Endodermal cell (in vitro differentiated cells): ENCODE measurements around the gene EPN2. TPM values are rescaled to one million over a fixed set of nuclear protein-coding genes. Genes with fewer than 3 reads are reported as not detected.

ENCODE experiments used
- DNase-seq: peaks from one replicate; pipeline ENCODE4 v3.0.0-alpha.2; 2017
- H3K27ac ChIP-seq: 2 replicates; pipeline ENCODE4 v1.5.1; 2013; ENCODE audit warnings: mild to moderate bottlenecking, low read depth, low read length, moderate library complexity
- H3K27me3 ChIP-seq: 2 replicates; pipeline ENCODE4 v1.6.1; 2013; ENCODE audit warnings: mild to moderate bottlenecking, low read length, moderate library complexity; ENCODE audit not compliant: insufficient read depth, control insufficient read depth, poor library complexity, severe bottlenecking
- H3K36me3 ChIP-seq: 2 replicates; pipeline ENCODE4 v1.7.0; 2013; ENCODE audit warnings: mild to moderate bottlenecking, low read length, moderate library complexity; ENCODE audit not compliant: control insufficient read depth, insufficient read depth
- H3K4me1 ChIP-seq: one replicate; pipeline ENCODE4 v1.7.0; 2013; ENCODE audit warnings: low read length; ENCODE audit not compliant: control insufficient read depth, insufficient read depth
- H3K4me3 ChIP-seq: 2 replicates; pipeline ENCODE4 v1.5.1; 2013; ENCODE audit warnings: mild to moderate bottlenecking, low read length, moderate library complexity
- H3K9ac ChIP-seq: 2 replicates; pipeline ENCODE4 v1.6.1; 2013; ENCODE audit warnings: mild to moderate bottlenecking, low read length, moderate library complexity; ENCODE audit not compliant: poor library complexity, severe bottlenecking; ENCODE audit errors: extremely low read depth
- H3K9me3 ChIP-seq: 2 replicates; pipeline ENCODE4 v1.6.1; 2013; ENCODE audit warnings: mild to moderate bottlenecking, low read length, moderate library complexity; ENCODE audit not compliant: control insufficient read depth
- H3K27ac Mint-ChIP-seq: 2 replicates; pipeline ENCODE4 v1.8.0; 2020; ENCODE audit warnings: mixed read lengths
- H3K27me3 Mint-ChIP-seq: 2 replicates; pipeline ENCODE4 v1.8.0; 2021; ENCODE audit warnings: mild to moderate bottlenecking, mixed read lengths; ENCODE audit not compliant: insufficient read depth
- H3K36me3 Mint-ChIP-seq: 2 replicates; pipeline ENCODE4 v1.8.0; 2020; ENCODE audit warnings: low read depth, mixed read lengths
- H3K4me1 Mint-ChIP-seq: 2 replicates; pipeline ENCODE4 v1.8.0; 2020; ENCODE audit warnings: mixed read lengths
- H3K4me3 Mint-ChIP-seq: 2 replicates; pipeline ENCODE4 v1.8.0; 2020; ENCODE audit warnings: mild to moderate bottlenecking, moderate library complexity, mixed read lengths
- H3K9me3 Mint-ChIP-seq: 2 replicates; pipeline ENCODE4 v1.8.0; 2020; ENCODE audit warnings: mild to moderate bottlenecking, mixed read lengths
- WGBS, 2 experiments: methylation state at CpG; one replicate each; pipeline versions ENCODE4 v1.1.5 to v1.1.7; 2013; ENCODE audit warnings: missing lambda C conversion rate in 2 of 2, mixed read lengths in 1 of 2; ENCODE audit not compliant: insufficient coverage in 1 of 2, insufficient read length in 1 of 2; 5-methylcytosine and 5-hydroxymethylcytosine counted together
- total RNA-seq, 2 donors: library from RNA; stranded (reverse); fragmentation: NEBNext Ultra II Directional in 1 of 2; extraction: Animal tissue kit (Norgen Biotek cat#: 25700) in 1 of 2; gene quantifications; 2 replicates in 1 of 2; 3 replicates in 1 of 2; pipeline ENCODE4 v1.2.1, GENCODE V29; 2021
- TF ChIP-seq, protein P1 (sequence below): fragments of 200-600 bp; sonication (generic); conservative IDR thresholded peaks from 2 replicates; pipeline ENCODE4 v1.5.0; 2021; ENCODE audit warnings: antibody characterized with exemption, mild to moderate bottlenecking

Gene EPN2
- total RNA-seq, 2 donors from 2014 or later: 46.0 to 50.9 TPM

- DNase-seq: peak; percentile 28
- no peak overlapping the region for H3K9ac ChIP-seq
- no peaks in the 10 kb centered on the region for H3K4me1 ChIP-seq
- H3K27me3 ChIP-seq: no peaks in the 10 kb centered on the region
- H3K36me3 ChIP-seq: no peaks in the 10 kb centered on the region
- Mint-ChIP-seq H3K4me3 (no peak overlapping the region), H3K27me3 (no peaks in the 10 kb centered on the region), H3K27ac (no peak overlapping the region), H3K9me3 (no peaks in the 10 kb centered on the region), H3K4me1 (peaks cover 14% of the 10 kb centered on the region), H3K36me3 (peaks cover 3% of the 10 kb centered on the region)
- H3K9me3 ChIP-seq: no peaks in the 10 kb centered on the region
- H3K4me3 ChIP-seq: no peak overlapping the region
- no peak overlapping the region for H3K27ac ChIP-seq
- 92 to 94% methylated on average over 8 to 9 of the region's 9 CpGs for WGBS, 2 experiments
- TF ChIP-seq, protein P1, sequence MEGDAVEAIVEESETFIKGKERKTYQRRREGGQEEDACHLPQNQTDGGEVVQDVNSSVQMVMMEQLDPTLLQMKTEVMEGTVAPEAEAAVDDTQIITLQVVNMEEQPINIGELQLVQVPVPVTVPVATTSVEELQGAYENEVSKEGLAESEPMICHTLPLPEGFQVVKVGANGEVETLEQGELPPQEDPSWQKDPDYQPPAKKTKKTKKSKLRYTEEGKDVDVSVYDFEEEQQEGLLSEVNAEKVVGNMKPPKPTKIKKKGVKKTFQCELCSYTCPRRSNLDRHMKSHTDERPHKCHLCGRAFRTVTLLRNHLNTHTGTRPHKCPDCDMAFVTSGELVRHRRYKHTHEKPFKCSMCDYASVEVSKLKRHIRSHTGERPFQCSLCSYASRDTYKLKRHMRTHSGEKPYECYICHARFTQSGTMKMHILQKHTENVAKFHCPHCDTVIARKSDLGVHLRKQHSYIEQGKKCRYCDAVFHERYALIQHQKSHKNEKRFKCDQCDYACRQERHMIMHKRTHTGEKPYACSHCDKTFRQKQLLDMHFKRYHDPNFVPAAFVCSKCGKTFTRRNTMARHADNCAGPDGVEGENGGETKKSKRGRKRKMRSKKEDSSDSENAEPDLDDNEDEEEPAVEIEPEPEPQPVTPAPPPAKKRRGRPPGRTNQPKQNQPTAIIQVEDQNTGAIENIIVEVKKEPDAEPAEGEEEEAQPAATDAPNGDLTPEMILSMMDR: no peak
These were observed 66.2 kb downstream of the EPN2 start for GRCh38 chr17:19303367-19303776.

DNA sequence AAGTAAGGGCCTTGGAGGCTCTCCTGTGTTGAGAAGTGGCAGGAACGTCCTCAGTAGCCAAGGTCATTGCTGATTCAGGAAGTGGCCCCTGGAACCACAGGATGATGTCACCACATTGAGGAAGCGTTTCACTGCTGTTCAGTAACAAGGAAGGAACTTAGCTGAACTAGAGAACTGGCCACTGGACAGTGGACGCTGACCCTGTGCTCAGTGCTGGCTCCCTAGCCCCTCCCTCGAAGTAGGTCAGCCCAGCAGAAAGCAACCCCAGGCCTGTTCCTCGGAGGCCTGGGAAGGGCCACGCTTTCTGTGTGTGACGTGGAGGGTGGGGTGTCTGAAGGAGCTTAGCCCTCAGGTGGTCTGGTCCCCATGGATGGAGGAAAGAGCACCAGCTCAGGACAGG is 67.0 kb downstream of the EPN2 start:
- Mint-ChIP-seq H3K36me3 (peaks cover 5% of the 10 kb centered on the region), H3K4me3 (no peak overlapping the region), H3K9me3 (no peaks in the 10 kb centered on the region), H3K27me3 (no peaks in the 10 kb centered on the region), H3K4me1 (peaks cover 7% of the 10 kb centered on the region), H3K27ac (no peak overlapping the region)
- Histone ChIP-seq H3K4me1 (no peaks in the 10 kb centered on the region), H3K9me3 (no peaks in the 10 kb centered on the region), H3K27me3 (no peaks in the 10 kb centered on the region), H3K4me3 (no peak overlapping the region), H3K27ac (no peak overlapping the region), H3K36me3 (no peaks in the 10 kb centered on the region), H3K9ac (no peak overlapping the region)
- TF ChIP-seq, protein P1: no peak
- 91 to 94% methylated on average over 7 of the region's 7 CpGs for WGBS, 2 experiments
- DNase-seq: peak; percentile 36

- Mint-ChIP-seq H3K27ac (no peak overlapping the region), H3K4me1 (peaks cover 2% of the 10 kb centered on the region), H3K27me3 (no peaks in the 10 kb centered on the region), H3K4me3 (no peak overlapping the region), H3K36me3 (peaks cover 9% of the 10 kb centered on the region), H3K9me3 (no peaks in the 10 kb centered on the region)
- Histone ChIP-seq H3K27me3 (no peaks in the 10 kb centered on the region), H3K4me1 (no peaks in the 10 kb centered on the region), H3K9me3 (no peaks in the 10 kb centered on the region), H3K9ac (no peak overlapping the region), H3K36me3 (peaks cover 5% of the 10 kb centered on the region), H3K27ac (no peak overlapping the region), H3K4me3 (no peak overlapping the region)
- TF ChIP-seq, protein P1: no peak
- DNase-seq: peak; percentile 35
- WGBS, 2 experiments: 93 to 99% methylated on average over 3 to 5 of the region's 5 CpGs
These were observed 67.6 kb downstream of the EPN2 start for GRCh38 chr17:19304751-19305150.
